ENCODE data around the gene PDE4D.

DNA sequence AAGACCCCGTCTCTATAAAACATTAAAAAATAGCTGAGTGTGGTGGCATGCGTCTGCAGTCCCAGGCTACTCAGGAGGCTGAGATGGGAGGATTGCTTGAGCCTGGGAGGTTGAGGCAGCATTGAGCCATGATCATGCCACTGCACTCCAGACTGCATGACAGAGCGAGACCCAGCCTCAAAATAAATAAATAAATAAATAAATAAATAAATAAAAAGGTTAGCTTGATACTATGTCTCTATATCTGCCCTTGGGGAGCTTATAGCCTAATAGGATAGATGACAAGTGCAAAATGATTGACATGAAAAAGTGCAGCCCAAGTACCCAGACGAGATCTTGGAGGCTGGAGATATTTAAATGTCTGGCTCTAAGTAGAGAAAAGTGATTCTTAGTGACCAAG is 122.6 kb downstream of the PDE4D start:
- TF ChIP-seq, protein P1, sequence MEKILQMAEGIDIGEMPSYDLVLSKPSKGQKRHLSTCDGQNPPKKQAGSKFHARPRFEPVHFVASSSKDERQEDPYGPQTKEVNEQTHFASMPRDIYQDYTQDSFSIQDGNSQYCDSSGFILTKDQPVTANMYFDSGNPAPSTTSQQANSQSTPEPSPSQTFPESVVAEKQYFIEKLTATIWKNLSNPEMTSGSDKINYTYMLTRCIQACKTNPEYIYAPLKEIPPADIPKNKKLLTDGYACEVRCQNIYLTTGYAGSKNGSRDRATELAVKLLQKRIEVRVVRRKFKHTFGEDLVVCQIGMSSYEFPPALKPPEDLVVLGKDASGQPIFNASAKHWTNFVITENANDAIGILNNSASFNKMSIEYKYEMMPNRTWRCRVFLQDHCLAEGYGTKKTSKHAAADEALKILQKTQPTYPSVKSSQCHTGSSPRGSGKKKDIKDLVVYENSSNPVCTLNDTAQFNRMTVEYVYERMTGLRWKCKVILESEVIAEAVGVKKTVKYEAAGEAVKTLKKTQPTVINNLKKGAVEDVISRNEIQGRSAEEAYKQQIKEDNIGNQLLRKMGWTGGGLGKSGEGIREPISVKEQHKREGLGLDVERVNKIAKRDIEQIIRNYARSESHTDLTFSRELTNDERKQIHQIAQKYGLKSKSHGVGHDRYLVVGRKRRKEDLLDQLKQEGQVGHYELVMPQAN (conservative IDR thresholded peaks at IDR 0.05): no peak
- TF ChIP-seq TCF12 (IDR thresholded peaks at IDR 0.05; ENCODE audit: low read depth, low read length): no peak
- no peak for TF ChIP-seq TAF1 (IDR thresholded peaks at IDR 0.05; ENCODE audit: borderline replicate concordance, low read depth, low read length)
- no peak for TF ChIP-seq TARDBP (IDR thresholded peaks at IDR 0.05; ENCODE audit: borderline replicate concordance)
- TF ChIP-seq, protein P2, sequence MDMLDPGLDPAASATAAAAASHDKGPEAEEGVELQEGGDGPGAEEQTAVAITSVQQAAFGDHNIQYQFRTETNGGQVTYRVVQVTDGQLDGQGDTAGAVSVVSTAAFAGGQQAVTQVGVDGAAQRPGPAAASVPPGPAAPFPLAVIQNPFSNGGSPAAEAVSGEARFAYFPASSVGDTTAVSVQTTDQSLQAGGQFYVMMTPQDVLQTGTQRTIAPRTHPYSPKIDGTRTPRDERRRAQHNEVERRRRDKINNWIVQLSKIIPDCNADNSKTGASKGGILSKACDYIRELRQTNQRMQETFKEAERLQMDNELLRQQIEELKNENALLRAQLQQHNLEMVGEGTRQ (IDR thresholded peaks at IDR 0.05; ENCODE audit: borderline replicate concordance, low read depth, low read length): no peak
- TF ChIP-seq TCF3 (IDR thresholded peaks at IDR 0.05; ENCODE audit: borderline replicate concordance, insufficient read depth, low read depth, low read length): no peak

Data from GM12878 (cell line).